Coronary artery (tissue), 2 donors: ENCODE results near the gene SESN3.

ENCODE experiments used
- DNase-seq: peaks from one replicate; pipeline ENCODE4 v3.0.0-alpha.2; 2017; ENCODE audit warnings: low spot score
- H3K27ac ChIP-seq, 2 donors: fragments of 200-600 bp; sonication (generic); one replicate each; pipeline ENCODE4 v1.5.1; 2016 to 2019
- H3K4me3 ChIP-seq: fragments of 200-600 bp; sonication (generic); 2 replicates; pipeline ENCODE4 v1.5.1; 2016; ENCODE audit warnings: mild to moderate bottlenecking, moderate library complexity
- TF ChIP-seq, protein P1 (sequence below): fragments of 200-600 bp; sonication (generic); IDR thresholded peaks from one replicate; pipeline ENCODE4 v1.5.1; 2019; ENCODE audit warnings: antibody characterized with exemption

SESN3 gene

DNA sequence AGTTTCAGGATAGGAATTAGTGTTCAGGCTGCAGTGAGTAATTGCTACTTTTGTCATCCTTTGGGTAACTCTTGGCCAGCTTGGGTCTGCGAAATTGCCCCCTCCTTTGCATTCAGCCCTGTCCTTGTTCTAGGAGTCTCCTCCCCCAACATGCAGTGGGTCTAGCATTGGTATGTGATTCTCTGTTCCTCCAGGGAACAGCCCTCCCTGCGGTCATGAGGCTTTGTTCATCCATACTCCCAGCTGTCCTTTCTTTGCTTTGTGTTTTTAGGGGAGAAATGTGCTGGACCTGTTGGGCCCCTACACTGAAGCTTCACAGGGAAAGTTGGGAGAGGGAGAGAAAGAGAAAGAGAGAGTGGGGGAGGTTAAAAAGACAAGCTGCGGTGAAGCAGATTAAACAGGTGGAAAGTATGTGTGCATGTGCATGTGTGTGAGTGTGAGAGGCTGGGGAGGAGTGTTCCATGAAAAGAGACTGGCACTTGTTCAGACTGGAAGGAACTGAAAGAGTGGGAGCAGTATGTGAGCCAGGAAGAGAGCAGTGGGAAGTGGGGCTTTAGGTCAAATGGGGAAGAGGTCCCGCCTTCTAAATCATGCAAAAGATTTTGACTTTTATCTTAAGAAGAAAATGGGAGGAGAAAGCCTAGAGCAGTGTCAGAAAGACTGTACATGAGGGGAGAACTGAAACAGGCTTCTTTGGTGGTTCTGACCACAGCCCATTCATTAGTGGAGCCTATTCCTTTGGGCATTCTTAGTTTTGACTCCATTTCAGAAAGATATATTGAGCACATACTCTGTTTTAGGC is 17.9 kb upstream of the SESN3 start:
- no peak for DNase-seq
- H3K27ac ChIP-seq: no peak overlapping the region
- TF ChIP-seq, protein P1, sequence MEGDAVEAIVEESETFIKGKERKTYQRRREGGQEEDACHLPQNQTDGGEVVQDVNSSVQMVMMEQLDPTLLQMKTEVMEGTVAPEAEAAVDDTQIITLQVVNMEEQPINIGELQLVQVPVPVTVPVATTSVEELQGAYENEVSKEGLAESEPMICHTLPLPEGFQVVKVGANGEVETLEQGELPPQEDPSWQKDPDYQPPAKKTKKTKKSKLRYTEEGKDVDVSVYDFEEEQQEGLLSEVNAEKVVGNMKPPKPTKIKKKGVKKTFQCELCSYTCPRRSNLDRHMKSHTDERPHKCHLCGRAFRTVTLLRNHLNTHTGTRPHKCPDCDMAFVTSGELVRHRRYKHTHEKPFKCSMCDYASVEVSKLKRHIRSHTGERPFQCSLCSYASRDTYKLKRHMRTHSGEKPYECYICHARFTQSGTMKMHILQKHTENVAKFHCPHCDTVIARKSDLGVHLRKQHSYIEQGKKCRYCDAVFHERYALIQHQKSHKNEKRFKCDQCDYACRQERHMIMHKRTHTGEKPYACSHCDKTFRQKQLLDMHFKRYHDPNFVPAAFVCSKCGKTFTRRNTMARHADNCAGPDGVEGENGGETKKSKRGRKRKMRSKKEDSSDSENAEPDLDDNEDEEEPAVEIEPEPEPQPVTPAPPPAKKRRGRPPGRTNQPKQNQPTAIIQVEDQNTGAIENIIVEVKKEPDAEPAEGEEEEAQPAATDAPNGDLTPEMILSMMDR: no peak
- H3K4me3 ChIP-seq: no peak overlapping the region

DNA sequence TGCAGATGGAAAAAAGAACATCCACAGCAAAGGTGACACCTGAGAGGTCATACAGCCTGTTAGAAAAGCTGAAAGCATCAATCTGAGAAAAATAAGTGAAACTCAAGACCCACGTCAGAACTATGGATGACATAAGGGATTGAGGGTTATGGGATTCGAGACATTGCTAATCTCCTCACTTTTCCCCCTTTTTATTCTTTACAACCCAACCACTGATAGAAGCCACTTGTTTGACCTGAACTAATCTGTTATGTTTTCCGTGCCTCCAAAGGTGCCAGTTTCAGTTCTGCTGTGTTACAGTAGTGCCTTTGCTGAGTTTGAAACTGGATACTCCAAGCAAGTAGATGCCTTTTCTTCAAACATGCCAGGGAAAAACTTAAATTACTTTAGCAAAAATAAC is 16.9 kb upstream of the SESN3 start:
- no peak for DNase-seq
- H3K27ac ChIP-seq: no peak overlapping the region
- TF ChIP-seq, protein P1: no peak
- no peak overlapping the region for H3K4me3 ChIP-seq

DNA sequence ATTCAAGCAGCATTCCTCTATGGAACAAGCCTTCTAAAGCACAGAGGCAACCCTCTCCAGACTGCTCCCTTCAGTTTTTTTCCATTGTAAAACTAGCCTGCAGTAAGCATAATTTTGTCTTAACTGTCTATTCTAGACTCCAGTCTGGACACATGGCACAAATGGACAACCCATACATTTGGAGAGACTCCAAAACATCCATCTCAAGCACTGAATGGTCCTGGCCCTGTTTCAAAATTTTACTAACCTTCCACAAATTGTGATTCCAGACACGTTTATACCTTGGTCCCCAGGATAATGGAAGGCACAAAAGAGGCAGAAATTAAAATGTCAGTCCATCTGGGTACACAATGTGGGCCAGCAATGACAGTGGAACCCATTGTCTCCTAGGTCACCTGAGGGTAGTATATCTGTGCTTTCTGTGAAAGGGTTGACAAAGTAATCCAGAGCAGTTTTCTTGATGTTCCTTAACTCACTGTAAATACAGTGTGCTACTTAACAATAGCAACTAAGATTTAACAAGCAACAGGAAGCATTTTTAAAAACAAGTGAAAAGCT is 16.2 kb upstream of the SESN3 start:
- DNase-seq: no peak

DNA sequence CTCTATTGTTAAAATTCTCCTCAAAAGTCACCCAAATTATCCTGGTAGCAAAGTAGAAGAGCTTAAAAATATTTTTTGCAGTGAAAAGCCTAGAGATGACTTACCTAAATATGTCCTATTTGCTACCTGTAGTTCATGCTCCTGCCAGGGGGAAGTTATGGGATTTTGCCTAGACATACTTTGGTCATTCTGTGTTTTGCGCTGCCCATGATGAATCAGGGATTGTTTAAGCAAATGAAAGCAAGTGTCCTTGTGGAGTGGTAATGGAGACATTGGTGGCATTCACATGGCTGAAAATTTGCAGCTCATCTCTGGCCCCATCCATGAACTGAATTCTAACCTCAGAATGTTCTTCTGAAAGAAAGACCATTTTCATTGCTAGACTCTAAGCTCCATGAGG is 14.6 kb upstream of the SESN3 start:
- no peak overlapping the region for H3K27ac ChIP-seq
- H3K4me3 ChIP-seq: no peak overlapping the region
- TF ChIP-seq, protein P1: no peak
- no peak for DNase-seq

More for the DNA sequence above, 16.2 kb upstream of the SESN3 start:
- Histone ChIP-seq H3K4me3 (no peak overlapping the region), H3K27ac (no peak overlapping the region)
- TF ChIP-seq, protein P1: no peak

DNA sequence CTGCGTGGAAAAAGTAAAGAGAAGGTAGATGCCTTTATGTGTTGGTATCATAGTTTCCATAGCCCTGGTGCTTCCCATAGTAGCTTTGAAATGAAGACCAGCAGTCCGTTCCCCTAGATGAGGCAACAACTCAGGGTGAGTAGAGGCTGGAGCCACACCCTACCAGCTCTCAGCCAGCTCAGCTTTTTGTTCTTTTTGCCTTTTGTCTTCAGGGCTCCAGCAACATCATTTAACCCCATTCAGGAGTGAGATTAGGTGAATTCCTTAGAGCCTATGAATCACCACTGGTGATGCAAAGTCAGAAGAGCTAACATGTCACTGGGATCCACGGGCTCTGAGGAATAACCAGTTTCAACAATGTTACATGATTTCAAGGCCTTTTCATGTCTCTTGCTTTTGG is 14.0 kb upstream of the SESN3 start:
- H3K27ac ChIP-seq: no peak overlapping the region
- no peak for DNase-seq
- TF ChIP-seq, protein P1: no peak
- H3K4me3 ChIP-seq: no peak overlapping the region

DNA sequence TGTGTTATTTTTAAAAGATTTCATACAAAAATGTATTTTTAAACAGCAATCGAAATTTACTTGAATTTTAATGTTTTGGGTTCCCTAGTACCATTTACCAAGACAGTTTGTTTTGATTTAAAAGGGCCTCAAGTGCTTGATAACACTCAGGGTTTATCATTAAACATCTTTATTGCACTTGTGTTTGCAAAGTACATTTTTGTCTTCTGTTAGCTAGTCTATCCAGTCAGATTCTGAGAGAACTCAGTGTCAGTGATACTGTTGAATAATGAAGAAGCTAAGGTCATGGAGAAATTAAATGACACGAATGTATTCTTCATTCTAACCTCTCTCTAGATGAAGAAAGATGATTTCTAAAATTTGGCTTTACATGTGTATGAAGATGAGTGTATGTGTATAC is 12.7 kb upstream of the SESN3 start:
- H3K27ac ChIP-seq: no peak overlapping the region

More for the DNA sequence above, 12.7 kb upstream of the SESN3 start:
- no peak for DNase-seq
- TF ChIP-seq, protein P1: no peak
- H3K4me3 ChIP-seq: no peak overlapping the region
